ENCODE results near the gene ZSCAN10. TPM values are rescaled to one million over a fixed set of nuclear protein-coding genes. Genes with fewer than 3 reads are reported as not detected.

The ZSCAN10 gene
- total and polyA plus RNA-seq, 2 donors (not counting 3 experiments of a cell fraction or from before 2014, with no cell fraction given) = not detected

GRCh38 chr16:3097266-3097665 lies 1.8 kb downstream of the ZSCAN10 start:
- Histone ChIP-seq H3K27ac (ENCODE audit: insufficient read depth, low read depth, low read length) (no peak overlapping the region), H3K36me3 (ENCODE audit: control insufficient read depth in 2 of 2, extremely low read depth in 1 of 2, insufficient read depth in 2 of 2, low read length in 2 of 2) (no peaks in the 10 kb centered on the region), H3K4me3 (replicated peaks in 1 of 3; ENCODE audit: insufficient read depth in 1 of 3, low read depth in 1 of 3, low read length in 3 of 3) (no peak overlapping the region), H3K9me3 (replicated peaks; ENCODE audit: control insufficient read depth, insufficient read depth, low read length) (no peaks in the 10 kb centered on the region), H3K4me1 (ENCODE audit: control insufficient read depth, extremely low read depth, insufficient read depth, low read length) (peaks cover 19% of the 10 kb centered on the region), H3K27me3 (ENCODE audit: control insufficient read depth in 2 of 2, insufficient read depth in 2 of 2, low read length in 2 of 2) (peaks cover 0 to 2% of the 10 kb centered on the region in 2 experiments), H3K79me2 (ENCODE audit: control insufficient read depth, insufficient read depth, low read length) (no peaks in the 10 kb centered on the region), H2AFZ (ENCODE audit: low read depth, low read length) (no peak overlapping the region), H3K9ac (replicated peaks; ENCODE audit: extremely low read depth, insufficient read depth, low read length) (no peak overlapping the region), H3K4me2 (ENCODE audit: insufficient read depth, low read length) (no peak overlapping the region), H3K9me1 (replicated peaks; ENCODE audit: control insufficient read depth, extremely low read depth, insufficient read depth, low read length) (no peaks in the 10 kb centered on the region), H4K20me1 (replicated peaks; ENCODE audit: control insufficient read depth, extremely low read depth, insufficient read depth, low read length) (no peaks in the 10 kb centered on the region)
- POLR2A ChIA-PET = no interaction called here
- CTCF ChIA-PET = interaction anchor here (0.8 to 4.8 kb wide), 7 partner anchors 9 to 71 kb away, joined by 3 to 49 read pairs (median 5); no protein-coding TSS in a partner anchor
- intact Hi-C loops (cut with micrococcal nuclease) (no loop called here), dilution Hi-C loops (cut with MboI; ENCODE audit: extremely low pct_ligation_motif_present, low sequenced_read_pairs) (no loop called here)
- no TSS peak for BruUV-seq (replicated peaks)
- FAIRE-seq (no peak), DNase-seq (ENCODE audit: low read depth, low spot score) (no peak)
- TF ChIP-seq CTCF (IDR thresholded peaks at IDR 0.05; ENCODE audit: extremely low read depth in 1 of 2, insufficient read depth in 1 of 2, low read depth in 1 of 2, low read length in 2 of 2) = no peak
- TF ChIP-seq POLR2A (IDR thresholded peaks at IDR 0.05; ENCODE audit: low read depth, low read length) = no peak
- no peak for TF ChIP-seq MYC (IDR thresholded peaks at IDR 0.05; ENCODE audit: low read depth, low read length)
- no peak for TF ChIP-seq MAX (IDR thresholded peaks at IDR 0.05; ENCODE audit: insufficient read depth, insufficient read length)
- TF ChIP-seq JUN (IDR thresholded peaks at IDR 0.05; ENCODE audit: borderline replicate concordance, insufficient read depth, insufficient read length, low read depth) = no peak
- TF ChIP-seq GATA2 (IDR thresholded peaks at IDR 0.05; ENCODE audit: insufficient read depth, insufficient read length, low read depth, low read length) = no peak
- TF ChIP-seq EZH2 (IDR thresholded peaks at IDR 0.05; ENCODE audit: borderline replicate concordance, low read depth, low read length, severe bottlenecking) = no peak
- no peak for TF ChIP-seq POLR2AphosphoS5 (IDR thresholded peaks at IDR 0.05; ENCODE audit: insufficient read depth, low read depth, low read length)
